Stimulated activated CD8-positive, alpha-beta memory T cell treated with anti-CD3 and anti-CD28 coated beads, Interleukin-4, amount 100 ng/mL, for 4 hours (primary cell): ENCODE measurements around the gene PTPN1.

ENCODE experiments used
- DNase-seq, 2 donors: peaks; one replicate each; pipeline ENCODE4 v3.0.0-alpha.2; 2020; ENCODE audit warnings: low read depth in 2 of 2, low spot score in 1 of 2

PTPN1 gene

DNA sequence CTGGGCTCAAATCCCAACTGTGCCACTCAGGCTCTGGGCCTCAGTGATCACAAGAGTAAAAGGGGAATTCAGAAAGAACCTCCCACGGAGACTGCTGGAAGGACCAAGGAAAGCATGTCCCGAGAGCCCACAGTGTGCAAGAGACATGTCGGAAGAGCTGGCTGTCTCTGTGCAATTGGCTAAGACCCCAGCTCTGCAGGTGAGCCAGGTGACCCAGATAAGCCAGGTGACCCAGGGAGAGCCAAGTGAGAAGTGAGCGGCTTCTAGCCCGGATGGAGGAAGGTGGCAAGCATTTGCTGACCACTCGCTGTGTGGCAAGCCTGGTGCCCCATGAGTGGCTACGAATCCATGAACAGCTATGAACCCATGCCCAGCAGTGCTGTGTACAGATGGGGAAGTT is 122.1 kb downstream of the PTPN1 start:
- no peak for DNase-seq

DNA sequence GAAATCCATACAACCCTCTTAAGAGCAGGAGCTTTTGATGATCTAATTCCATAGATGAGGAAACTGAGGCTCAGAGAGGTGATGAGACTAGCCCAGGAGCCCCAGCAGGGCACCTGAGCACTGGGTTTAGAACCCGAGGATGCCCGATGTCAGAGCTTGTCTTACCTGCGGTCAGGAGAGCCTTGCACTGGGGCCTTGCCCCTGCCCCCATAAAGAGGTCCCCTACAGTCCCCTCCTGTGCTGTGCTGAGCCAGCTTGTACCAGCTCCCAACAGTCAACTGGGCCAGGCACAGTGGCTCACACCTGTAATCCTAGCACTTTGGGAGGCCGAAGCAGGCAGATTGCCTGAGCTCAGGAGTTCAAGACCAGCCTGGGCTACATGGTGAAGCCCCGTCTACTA is 122.5 kb downstream of the PTPN1 start:
- DNase-seq: no peak

DNA sequence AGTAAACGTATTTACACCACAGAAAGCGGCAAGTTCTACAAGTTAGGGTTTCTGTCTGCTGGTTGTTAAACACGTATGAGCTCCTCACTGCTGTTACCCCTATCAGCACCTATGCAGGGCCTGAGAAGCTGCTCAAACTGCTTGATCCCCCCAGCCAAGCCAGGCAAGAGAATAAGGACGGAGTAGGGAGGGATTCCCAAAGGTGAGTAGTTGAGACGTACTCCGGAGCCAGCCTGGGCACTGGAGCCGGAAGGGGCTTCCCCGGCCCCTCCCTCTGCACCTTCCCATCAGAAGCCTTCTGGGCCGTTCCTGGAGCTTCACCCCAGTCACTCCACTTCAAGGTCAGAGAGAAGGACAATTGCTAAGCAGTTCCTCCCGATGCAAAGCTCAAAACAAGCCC is 123.2 kb downstream of the PTPN1 start:
- DNase-seq: no peak

DNA sequence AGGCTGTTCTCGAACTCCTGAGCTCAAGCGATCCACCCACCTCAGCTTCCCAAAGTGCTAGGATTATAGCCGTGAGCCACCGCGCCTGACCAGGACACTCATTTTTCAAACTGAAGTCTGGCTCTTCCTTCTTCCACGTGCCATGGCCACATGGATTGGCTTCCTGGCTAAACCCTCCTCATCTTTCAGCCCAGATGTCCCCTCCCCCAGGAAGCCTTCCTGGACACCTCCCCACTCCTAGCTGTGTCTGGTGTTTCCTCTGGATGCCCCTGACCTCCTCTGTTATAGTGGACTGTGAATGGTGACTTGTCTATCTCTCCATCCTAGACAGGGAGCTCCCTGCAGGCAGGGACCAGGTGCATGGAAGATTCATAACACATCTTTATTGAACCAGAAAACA is 124.0 kb downstream of the PTPN1 start:
- no peak for DNase-seq
